Activated CD4-positive, alpha-beta T cell treated with anti-CD3 and anti-CD28 coated beads, Interleukin-10, Interleukin-2, amounts not matched to agents 100 ng/mL and 50 ng/mL, durations not matched to agents 16 hours and 8 hours (primary cell): Measurements from ENCODE around the gene PPBP.
"Not testable (repeated sequence)": the region's sequence is repeated elsewhere in the genome, so short reads cannot be mapped to it uniquely, and the experiment has no call there.

Experiments
- DNase-seq: peaks from one replicate; pipeline ENCODE4 v3.0.0-alpha.2; 2020

Gene PPBP

GRCh38 chr4:73991742-73992000 lies 3.7 kb upstream of the PPBP start:
- DNase-seq = no peak

- no peak for DNase-seq
These were observed 3.2 kb upstream of the PPBP start for GRCh38 chr4:73990988-73991741.

- no peak for DNase-seq
These were observed 1.9 kb upstream of the PPBP start for GRCh38 chr4:73989928-73990327.

- DNase-seq = no peak
These were observed 1.0 kb upstream of the PPBP start for GRCh38 chr4:73989031-73989430.

GRCh38 chr4:73985528-73985852 lies 2.5 kb downstream of the PPBP start:
- DNase-seq = no peak

- no peak for DNase-seq
These were observed 3.1 kb downstream of the PPBP start for GRCh38 chr4:73984736-73985527.

GRCh38 chr4:73981175-73981574 lies 6.8 kb downstream of the PPBP start:
- DNase-seq = not testable (repeated sequence)

- DNase-seq = no peak
These were observed 8.5 kb downstream of the PPBP start for GRCh38 chr4:73979407-73979957.

- DNase-seq = no peak
These were observed 9.1 kb downstream of the PPBP start for GRCh38 chr4:73978886-73979285.

- DNase-seq = no peak
These were observed 11.3 kb downstream of the PPBP start for GRCh38 chr4:73976716-73977115.

GRCh38 chr4:73976217-73976616 lies 11.8 kb downstream of the PPBP start:
- DNase-seq = no peak

- DNase-seq = no peak
These were observed 13.6 kb downstream of the PPBP start for GRCh38 chr4:73974352-73974751.

- no peak for DNase-seq
These were observed 17.0 kb downstream of the PPBP start for GRCh38 chr4:73970945-73971344.

- no peak for DNase-seq
These were observed 18.0 kb downstream of the PPBP start for GRCh38 chr4:73970011-73970410.

- no peak for DNase-seq
These were observed 20.1 kb downstream of the PPBP start for GRCh38 chr4:73967866-73968265.

GRCh38 chr4:73964862-73965611 lies 23.0 kb downstream of the PPBP start:
- no peak for DNase-seq

GRCh38 chr4:73962724-73963123 lies 25.3 kb downstream of the PPBP start:
- DNase-seq = no peak

GRCh38 chr4:73959041-73959440 lies 28.9 kb downstream of the PPBP start:
- DNase-seq = not testable (repeated sequence)

GRCh38 chr4:73952352-73952751 lies 35.6 kb downstream of the PPBP start:
- no peak for DNase-seq

- not testable (repeated sequence) for DNase-seq
These were observed 37.5 kb downstream of the PPBP start for GRCh38 chr4:73950376-73950920.

GRCh38 chr4:73948990-73949706 lies 38.8 kb downstream of the PPBP start:
- DNase-seq = no peak

GRCh38 chr4:73948291-73948690 lies 39.7 kb downstream of the PPBP start:
- DNase-seq = no peak
